Vagina (tissue), 2 donors: ENCODE measurements around the gene ANKS1B. TPM values are rescaled to one million over a fixed set of nuclear protein-coding genes. Genes with fewer than 3 reads are reported as not detected.
"Not testable (repeated sequence)": the region's sequence is repeated elsewhere in the genome, so short reads cannot be mapped to it uniquely, and the experiment has no call there.

ENCODE experiments used
- DNase-seq, 2 donors: peaks; one replicate each; pipeline ENCODE4 v3.0.0-alpha.2; 2017; ENCODE audit errors: extremely low spot score in 2 of 2
- H3K27ac ChIP-seq: fragments of 200-600 bp; sonication (generic); one replicate; pipeline ENCODE4 v1.5.1; 2019
- H3K27me3 ChIP-seq: fragments of 200-600 bp; sonication (generic); one replicate; pipeline ENCODE4 v1.5.1; 2019
- H3K36me3 ChIP-seq, 2 donors: fragments of 200-600 bp; sonication (generic); one replicate each; pipeline ENCODE4 v1.5.1; 2017 to 2019
- H3K4me1 ChIP-seq: fragments of 200-600 bp; sonication (generic); one replicate; pipeline ENCODE4 v1.5.1; 2019
- H3K4me3 ChIP-seq, 2 donors: fragments of 200-600 bp; sonication (generic); 1 replicate in 1 of 2; 2 replicates in 1 of 2; pipeline ENCODE4 v1.5.1; 2016 to 2019
- H3K9me3 ChIP-seq: fragments of 200-600 bp; sonication (generic); one replicate; pipeline ENCODE4 v1.5.1; 2019
- POLR2A ChIP-seq, 2 donors: fragments of 450-650 bp; IDR thresholded peaks; one replicate each; pipeline ENCODE4 v1.6.1; 2017; ENCODE audit warnings: antibody characterized with exemption in 2 of 2, mild to moderate bottlenecking in 2 of 2, moderate library complexity in 2 of 2
- POLR2AphosphoS5 ChIP-seq, 2 donors: sonication (generic); formaldehyde crosslinking; IDR thresholded peaks; one replicate each; pipeline ENCODE4 v1.9.0; 2017; ENCODE audit warnings: antibody characterized with exemption in 2 of 2, mild to moderate bottlenecking in 2 of 2, low read depth in 1 of 2; ENCODE audit not compliant: insufficient read depth in 1 of 2
- intact Hi-C: fragments of 100-400 bp; cut with DNase I; formaldehyde crosslinking; loops from one replicate; pipeline ENCODE4 v1.15.1; 2023
- total RNA-seq: library from RNA; depleted of rRNA; stranded (reverse); fragments of >200 nt; gene quantifications from one replicate; pipeline ENCODE4 v1.2.3, GENCODE V29; 2016
- TF ChIP-seq, protein P1 (sequence below), 3 experiments: fragments of 450-650 bp in 2 of 3; fragments of 200-600 bp in 1 of 3; sonication (generic) in 1 of 3; IDR thresholded peaks; one replicate each; pipeline ENCODE4 v1.5.1; 2017 to 2019; ENCODE audit warnings: antibody characterized with exemption in 3 of 3, mild to moderate bottlenecking in 2 of 3, moderate library complexity in 2 of 3

Gene ANKS1B
- total RNA-seq, 1 donor from 2014 or later: 11.5 TPM

GRCh38 chr12:98838231-98838647, 1146.5 kb downstream of the ANKS1B start:
- no peak overlapping the region for H3K4me3 ChIP-seq
- H3K4me1 ChIP-seq: no peaks in the 10 kb centered on the region
- TF ChIP-seq POLR2AphosphoS5 (IDR thresholded peaks at IDR 0.05; ENCODE audit: insufficient read depth in 1 of 2, low read depth in 1 of 2): no peak
- no peak for TF ChIP-seq POLR2A (IDR thresholded peaks at IDR 0.05)
- TF ChIP-seq, protein P1, sequence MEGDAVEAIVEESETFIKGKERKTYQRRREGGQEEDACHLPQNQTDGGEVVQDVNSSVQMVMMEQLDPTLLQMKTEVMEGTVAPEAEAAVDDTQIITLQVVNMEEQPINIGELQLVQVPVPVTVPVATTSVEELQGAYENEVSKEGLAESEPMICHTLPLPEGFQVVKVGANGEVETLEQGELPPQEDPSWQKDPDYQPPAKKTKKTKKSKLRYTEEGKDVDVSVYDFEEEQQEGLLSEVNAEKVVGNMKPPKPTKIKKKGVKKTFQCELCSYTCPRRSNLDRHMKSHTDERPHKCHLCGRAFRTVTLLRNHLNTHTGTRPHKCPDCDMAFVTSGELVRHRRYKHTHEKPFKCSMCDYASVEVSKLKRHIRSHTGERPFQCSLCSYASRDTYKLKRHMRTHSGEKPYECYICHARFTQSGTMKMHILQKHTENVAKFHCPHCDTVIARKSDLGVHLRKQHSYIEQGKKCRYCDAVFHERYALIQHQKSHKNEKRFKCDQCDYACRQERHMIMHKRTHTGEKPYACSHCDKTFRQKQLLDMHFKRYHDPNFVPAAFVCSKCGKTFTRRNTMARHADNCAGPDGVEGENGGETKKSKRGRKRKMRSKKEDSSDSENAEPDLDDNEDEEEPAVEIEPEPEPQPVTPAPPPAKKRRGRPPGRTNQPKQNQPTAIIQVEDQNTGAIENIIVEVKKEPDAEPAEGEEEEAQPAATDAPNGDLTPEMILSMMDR (IDR thresholded peaks at IDR 0.05): no peak
- no peaks in the 10 kb centered on the region for H3K27me3 ChIP-seq
- no peaks in the 10 kb centered on the region for H3K36me3 ChIP-seq
- H3K9me3 ChIP-seq: no peaks in the 10 kb centered on the region
- no peak overlapping the region for H3K27ac ChIP-seq
- DNase-seq: no peak
- intact Hi-C loops: no loop called here

GRCh38 chr12:98837134-98837752, 1147.5 kb downstream of the ANKS1B start:
- H3K36me3 ChIP-seq, H3K27me3 ChIP-seq, H3K4me3 ChIP-seq, intact Hi-C loops, DNase-seq, H3K9me3 ChIP-seq, H3K4me1 ChIP-seq, H3K27ac ChIP-seq: not testable (repeated sequence)

DNA sequence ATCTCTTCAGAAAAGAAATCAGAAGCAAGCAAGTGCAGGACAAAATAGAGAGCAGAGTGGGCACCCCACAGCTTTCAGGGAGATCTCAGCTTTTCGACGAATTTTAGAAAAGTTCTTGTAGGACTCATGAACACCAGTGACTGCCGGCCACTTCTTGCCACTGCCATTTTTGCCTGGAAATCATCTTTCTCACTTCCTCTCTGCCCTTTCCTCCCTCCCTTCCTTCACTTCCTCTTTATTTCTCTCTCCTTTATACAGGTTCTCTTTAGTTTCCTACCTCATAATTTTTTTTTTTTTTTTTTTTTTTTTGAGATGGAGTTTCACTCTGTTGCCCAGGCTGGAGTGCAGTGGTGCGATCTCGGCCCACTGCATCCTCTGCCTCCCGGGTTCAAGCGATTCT, 1154.1 kb downstream of the ANKS1B start:
- no peak for DNase-seq
- TF ChIP-seq POLR2AphosphoS5 (IDR thresholded peaks at IDR 0.05; ENCODE audit: insufficient read depth in 1 of 2, low read depth in 1 of 2): no peak
- TF ChIP-seq, protein P1 (IDR thresholded peaks at IDR 0.05): no peak
- no peak for TF ChIP-seq POLR2A (IDR thresholded peaks at IDR 0.05)
- no peak overlapping the region for H3K27ac ChIP-seq
- no peaks in the 10 kb centered on the region for H3K4me1 ChIP-seq
- intact Hi-C loops: no loop called here
- H3K4me3 ChIP-seq: no peak overlapping the region
- no peaks in the 10 kb centered on the region for H3K27me3 ChIP-seq
- H3K9me3 ChIP-seq: no peaks in the 10 kb centered on the region
- no peaks in the 10 kb centered on the region for H3K36me3 ChIP-seq

GRCh38 chr12:98828802-98829600, 1155.7 kb downstream of the ANKS1B start:
- intact Hi-C loops: no loop called here
- Histone ChIP-seq H3K27ac (no peak overlapping the region), H3K4me3 (no peak overlapping the region), H3K9me3 (no peaks in the 10 kb centered on the region), H3K4me1 (no peaks in the 10 kb centered on the region), H3K36me3 (no peaks in the 10 kb centered on the region), H3K27me3 (no peaks in the 10 kb centered on the region)
- TF ChIP-seq POLR2AphosphoS5 (IDR thresholded peaks at IDR 0.05; ENCODE audit: insufficient read depth in 1 of 2, low read depth in 1 of 2): no peak
- TF ChIP-seq POLR2A (IDR thresholded peaks at IDR 0.05): no peak
- TF ChIP-seq, protein P1 (IDR thresholded peaks at IDR 0.05): no peak
- no peak for DNase-seq

DNA sequence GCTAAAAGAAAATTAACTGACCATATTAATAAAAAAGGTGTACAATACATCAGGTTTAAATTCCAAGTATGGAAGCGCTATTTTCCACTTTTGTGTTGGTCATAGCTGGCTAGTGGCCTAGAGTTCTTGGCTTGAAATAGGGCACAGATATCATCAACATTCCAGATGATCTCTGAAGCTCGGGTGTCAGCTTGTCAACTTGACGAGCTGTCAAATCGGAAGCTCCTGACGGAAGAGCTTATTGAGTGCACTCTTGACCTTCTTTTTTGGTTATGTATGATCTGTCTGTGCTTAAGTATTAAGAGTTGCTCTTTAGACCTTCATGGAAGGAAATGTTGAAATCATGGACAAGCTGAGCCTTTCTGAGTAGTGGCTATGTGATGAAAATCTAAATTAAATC, 1161.7 kb downstream of the ANKS1B start:
- H3K4me3 ChIP-seq: no peak overlapping the region
- H3K9me3 ChIP-seq: no peaks in the 10 kb centered on the region
- no peak overlapping the region for H3K27ac ChIP-seq
- no peaks in the 10 kb centered on the region for H3K27me3 ChIP-seq
- H3K4me1 ChIP-seq: no peaks in the 10 kb centered on the region
- DNase-seq: no peak
- H3K36me3 ChIP-seq: no peaks in the 10 kb centered on the region
- intact Hi-C loops: no loop called here
- TF ChIP-seq, protein P1 (IDR thresholded peaks at IDR 0.05): no peak
- TF ChIP-seq POLR2A (IDR thresholded peaks at IDR 0.05) (no peak), POLR2AphosphoS5 (IDR thresholded peaks at IDR 0.05; ENCODE audit: insufficient read depth in 1 of 2, low read depth in 1 of 2) (no peak)
